NCI-H146 treated with DMSO at 0.1 percent for 48 hours (cell line): ENCODE results near the gene BAIAP2L2.
"Not testable (repeated sequence)": the region's sequence is repeated elsewhere in the genome, so short reads cannot be mapped to it uniquely, and the experiment has no call there.

Source experiments
- DNase-seq: peaks from one replicate; lab custom pipeline; 2025; ENCODE audit not compliant: unreplicated experiment; lab: John Stamatoyannopoulos, UW

The BAIAP2L2 gene, protein sequence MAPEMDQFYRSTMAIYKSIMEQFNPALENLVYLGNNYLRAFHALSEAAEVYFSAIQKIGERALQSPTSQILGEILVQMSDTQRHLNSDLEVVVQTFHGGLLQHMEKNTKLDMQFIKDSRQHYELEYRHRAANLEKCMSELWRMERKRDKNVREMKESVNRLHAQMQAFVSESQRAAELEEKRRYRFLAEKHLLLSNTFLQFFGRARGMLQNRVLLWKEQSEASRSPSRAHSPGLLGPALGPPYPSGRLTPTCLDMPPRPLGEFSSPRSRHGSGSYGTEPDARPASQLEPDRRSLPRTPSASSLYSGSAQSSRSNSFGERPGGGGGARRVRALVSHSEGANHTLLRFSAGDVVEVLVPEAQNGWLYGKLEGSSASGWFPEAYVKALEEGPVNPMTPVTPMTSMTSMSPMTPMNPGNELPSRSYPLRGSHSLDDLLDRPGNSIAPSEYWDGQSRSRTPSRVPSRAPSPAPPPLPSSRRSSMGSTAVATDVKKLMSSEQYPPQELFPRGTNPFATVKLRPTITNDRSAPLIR

DNA sequence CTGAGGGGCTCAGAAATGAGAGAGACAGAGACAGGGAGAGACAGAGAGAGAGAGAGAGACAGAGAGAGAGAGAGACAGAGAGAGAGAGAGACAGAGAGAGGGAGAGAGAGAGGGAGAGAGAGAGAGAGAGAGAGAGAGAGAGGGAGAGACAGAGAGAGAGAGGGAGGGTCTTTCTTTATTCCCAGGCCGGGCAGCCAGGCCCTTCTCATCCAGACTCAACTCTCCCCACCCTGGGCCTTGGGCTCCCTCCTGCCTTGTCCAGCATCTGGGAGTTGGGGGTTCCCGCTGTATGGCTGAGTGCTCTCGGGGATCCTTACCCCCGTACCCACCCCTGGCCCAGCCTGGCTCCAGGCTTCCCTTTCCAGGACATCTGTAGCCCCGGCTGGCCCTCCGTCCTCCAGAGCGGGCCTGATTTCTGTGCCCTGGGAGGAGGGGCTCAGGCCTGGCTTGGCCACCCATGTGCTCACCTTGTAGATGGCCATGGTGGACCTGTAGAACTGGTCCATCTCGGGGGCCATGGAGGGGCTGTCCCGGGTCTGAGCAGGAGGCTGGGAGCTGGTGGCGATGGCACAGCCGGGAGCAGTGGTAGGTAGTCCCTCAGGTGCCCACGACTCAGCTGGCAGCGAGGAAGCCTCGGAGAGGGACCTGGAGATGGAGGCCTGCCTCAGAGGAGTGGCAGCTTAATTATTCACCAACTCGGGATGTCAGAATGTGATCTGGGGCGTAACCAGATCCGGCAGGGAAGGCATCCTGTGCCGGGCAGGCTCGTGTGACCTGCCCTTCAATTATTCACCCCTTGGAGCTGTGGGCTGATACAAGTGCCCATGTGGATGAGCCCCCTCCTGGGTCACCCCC, at the start of gene BAIAP2L2:
Gene BAIAP2L2, minus strand, starts transcription at position 677 of the 855 bp plus-strand sequence. Its CDS starts 159 bp downstream, at position 518.
- DNase-seq, result no peak

DNA sequence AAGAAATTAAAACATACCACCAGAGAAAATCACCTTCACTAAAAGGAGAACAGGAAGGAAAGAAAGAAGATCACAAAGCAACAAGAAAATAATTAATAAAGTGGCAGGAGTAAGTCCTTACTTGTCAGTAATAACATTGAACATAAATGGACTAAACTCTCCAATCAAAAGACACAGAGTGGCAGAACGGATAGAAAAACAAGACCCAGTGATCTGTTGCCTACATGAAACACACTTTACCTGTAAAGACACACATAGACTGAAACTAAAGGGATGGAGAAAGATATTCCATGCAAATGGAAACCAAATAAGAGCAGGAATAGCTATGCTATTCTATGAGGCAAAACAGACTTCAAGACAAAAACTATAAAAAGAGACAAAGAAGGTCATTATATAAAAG, 45.2 kb upstream of the BAIAP2L2 start:
- DNase-seq, result no peak

DNA sequence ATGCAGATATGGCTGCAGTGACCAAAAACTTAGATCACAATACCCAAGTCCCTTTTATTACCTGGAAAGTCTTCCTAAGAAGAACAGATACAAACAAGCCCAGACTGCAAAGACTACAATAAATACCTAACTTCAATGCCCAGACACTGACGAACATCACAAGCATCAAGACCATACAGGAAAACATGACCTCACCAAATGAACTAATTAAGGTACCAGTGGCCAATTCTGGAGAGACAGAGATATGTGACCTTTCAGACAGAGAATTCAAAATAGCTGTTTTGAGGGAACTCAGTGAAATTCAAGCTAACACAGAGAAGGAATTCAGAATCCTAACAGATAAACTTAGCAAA, 44.1 kb upstream of the BAIAP2L2 start:
- DNase-seq, result not testable (repeated sequence)

DNA sequence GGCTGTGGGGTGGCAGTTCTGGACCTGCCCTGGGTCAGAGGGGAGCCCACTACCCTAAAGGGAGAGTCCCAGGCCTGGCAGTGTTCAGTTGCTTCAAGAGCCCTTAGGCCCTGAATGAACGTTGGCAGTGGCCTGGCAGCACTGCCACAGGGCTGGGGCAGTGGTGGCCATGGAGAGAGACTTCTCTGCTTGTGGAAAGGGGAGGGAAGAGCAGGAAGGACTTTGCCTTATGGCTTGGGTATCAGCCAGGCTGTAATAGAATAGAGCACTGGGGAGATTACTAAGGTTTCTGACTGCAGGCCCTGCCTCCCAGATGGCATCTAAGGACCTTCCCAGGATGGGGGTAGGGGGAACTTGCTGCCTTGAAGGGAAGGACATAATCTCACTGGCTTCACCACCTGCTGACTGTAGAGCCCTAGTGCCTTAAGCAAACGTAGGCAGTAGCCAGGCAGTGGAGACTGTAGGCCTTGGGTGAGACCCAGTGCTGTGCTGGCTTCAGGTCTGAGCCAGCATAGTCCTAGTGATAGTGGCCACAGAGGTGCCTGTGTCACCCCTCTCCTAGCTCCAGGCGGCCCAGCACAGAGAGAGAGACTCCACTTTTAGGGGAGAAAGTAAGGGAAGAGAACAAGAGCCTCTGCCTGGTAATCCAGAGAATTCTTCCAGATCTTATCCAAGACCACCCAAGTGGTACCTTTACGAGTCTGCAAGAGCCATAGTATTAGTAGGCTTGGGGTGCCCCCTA, 43.5 kb upstream of the BAIAP2L2 start:
- no peak for DNase-seq

DNA sequence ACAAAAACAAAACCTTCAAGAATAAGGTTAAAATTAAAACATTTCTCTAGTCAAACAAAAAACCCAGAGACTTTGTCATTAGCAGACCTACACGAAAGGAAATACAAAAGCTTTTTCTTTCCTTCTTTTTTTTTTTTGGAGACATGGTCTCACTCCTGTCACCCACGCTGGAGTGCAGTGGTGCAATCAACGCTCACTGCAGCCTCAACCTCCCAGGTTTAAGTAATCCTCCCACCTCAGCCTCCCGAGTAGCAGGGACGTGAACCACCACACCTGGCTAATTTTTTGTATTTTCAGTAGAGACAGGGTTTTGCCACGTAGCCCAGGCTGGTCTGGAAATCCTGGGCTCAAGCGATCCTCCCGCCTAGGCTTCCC, 40.6 kb upstream of the BAIAP2L2 start:
- DNase-seq, result no peak

DNA sequence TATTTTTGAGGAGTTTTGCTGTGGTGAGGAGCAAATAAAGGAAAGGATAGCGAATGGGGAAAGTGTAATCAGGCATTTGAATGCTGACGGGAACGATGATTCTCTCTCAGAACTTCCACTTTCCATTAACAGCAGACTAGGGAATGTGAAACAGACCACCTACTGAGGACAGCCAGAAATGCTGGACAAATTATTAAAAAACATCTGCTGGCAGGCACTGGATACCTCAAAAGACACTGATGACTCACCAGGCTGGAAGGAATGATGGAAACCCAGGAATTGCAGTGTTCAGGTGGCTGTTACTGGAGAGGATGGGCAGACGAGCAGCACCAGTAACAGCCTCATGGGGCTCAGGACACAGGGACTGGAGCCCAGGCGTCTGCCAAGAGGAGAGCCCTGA, 37.8 kb upstream of the BAIAP2L2 start:
- DNase-seq, result peak; percentile 2

DNA sequence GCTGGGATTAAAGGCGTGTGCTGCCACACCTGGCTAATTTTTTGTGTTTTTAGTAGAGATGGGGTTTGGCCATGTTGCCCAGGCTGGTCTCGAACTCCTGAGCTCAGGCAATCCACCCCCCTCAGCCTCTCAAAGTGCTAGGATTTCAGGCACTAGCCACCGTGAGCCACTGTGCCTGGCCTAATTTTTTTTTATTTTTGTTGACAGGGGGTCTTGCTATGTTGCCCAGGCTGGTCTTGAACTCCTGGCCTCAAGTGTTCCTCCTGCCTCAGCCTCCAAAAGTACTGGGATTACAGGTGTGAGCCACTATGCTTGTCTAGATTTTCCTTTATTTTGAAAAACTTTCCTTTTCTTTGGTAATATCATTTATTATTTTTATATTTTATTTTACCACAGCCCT, 35.7 kb upstream of the BAIAP2L2 start:
- not testable (repeated sequence) for DNase-seq

DNA sequence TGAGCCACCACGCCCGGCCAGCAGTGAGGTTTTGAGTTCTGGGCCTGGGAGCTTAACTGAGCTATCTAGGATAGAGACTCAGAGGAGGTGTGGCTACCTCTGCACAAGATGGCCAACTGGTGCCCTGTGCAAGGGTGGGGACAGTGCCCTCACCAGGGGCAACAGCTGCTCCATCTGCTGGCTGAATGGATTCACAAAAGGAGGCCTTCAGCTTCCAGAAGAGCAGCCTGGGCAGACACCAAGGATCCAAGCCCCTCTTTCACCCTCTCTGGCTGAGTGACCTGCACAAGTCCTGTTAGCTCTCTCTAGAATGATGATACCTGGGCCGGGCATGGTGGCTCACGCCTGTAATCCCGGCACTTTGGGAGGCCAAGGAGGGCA, 33.5 kb upstream of the BAIAP2L2 start:
- no peak for DNase-seq

DNA sequence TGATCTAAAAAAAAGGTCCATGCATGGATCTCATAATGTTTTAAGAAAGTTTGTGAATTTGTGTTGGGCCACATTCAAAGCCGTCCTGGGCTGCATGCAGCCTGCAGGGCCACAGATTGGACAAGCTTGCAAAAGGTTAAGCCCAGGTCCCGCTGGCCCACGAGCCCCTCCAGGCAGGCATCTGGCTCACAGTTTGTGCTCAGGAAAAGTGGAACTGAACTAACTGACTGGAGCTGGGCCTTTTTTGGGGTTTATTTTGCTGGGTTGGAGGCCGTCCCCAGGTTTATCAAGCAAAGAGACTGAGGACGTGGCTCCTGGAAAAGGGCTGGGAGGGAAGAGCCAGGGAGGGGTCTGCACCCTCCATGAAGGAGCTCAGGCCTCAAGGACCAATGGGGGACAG, 32.1 kb upstream of the BAIAP2L2 start:
- no peak for DNase-seq

DNA sequence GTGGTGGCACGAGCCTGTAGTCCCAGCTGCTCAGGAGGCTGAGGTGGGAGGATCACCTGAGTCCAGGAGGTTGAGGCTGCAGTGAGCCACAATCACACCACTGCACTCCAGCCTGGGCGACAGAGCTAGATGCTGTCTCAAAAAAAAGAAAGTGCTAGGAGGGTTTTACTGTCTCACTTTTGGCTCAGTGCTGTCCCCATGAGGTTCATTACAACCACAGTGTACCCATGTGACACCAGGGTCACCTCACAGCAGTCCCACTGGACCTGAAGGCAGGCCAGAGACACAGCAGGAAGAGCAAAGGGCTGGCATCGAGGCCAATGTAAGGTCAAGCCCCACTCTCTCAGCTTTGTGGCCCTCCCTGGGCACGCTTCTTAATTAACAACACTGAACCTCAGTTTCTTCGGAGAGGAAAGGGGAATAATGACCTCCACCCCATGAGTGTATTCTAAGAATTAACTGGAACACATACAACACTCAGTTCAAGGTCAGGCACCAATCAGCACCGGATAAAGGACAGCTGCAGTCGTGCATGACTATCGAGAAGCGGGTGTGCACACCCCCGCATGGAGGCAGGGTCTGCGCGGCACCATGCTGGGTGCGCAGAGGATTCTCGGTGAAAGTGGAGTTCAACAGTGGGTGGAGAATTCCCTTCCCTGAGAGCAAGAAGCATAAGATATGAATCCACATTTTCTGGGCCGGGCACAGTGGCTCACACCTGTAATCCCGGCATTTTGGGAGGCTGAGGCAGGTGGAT, 30.9 kb upstream of the BAIAP2L2 start:
- no peak for DNase-seq

DNA sequence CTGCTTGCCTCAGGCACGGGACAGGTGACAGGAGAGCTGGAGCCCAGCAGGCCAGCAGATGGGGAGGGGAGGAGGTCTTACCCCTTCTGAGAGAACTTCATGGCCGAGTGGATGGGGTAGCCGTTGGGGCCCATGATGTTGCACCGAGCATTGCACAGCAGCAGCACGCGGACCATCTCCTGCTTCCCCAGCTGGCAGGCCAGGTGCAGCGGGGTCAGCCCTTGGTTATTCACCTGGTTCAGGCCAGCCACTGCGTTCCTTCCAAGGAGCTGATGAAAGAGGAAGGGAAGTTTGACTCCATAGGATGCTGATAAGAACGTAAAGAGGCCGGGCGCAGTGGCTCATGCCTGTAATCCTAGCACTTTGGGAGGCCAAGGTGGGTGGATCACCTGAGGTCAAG, 29.4 kb upstream of the BAIAP2L2 start:
- DNase-seq, result no peak

DNA sequence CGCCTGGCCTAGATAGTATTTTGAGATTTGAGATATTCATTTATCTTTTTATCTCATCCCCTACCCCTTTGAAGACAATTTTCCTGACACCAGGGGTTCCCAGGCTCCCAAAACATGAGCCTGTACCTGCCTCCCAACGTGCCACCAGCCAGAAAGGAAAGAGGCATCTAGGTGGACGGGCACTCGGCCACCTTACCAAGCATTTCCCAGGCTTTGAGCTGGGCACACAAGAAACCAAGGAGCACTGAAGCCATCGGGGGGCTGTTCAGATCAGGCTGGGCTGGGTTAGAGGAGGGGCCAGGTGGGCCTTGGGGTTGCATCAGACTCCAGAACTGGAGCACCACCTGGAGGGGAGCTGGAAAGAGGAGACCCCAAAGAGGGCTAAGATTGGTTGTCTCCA, 28.5 kb upstream of the BAIAP2L2 start:
- no peak for DNase-seq

DNA sequence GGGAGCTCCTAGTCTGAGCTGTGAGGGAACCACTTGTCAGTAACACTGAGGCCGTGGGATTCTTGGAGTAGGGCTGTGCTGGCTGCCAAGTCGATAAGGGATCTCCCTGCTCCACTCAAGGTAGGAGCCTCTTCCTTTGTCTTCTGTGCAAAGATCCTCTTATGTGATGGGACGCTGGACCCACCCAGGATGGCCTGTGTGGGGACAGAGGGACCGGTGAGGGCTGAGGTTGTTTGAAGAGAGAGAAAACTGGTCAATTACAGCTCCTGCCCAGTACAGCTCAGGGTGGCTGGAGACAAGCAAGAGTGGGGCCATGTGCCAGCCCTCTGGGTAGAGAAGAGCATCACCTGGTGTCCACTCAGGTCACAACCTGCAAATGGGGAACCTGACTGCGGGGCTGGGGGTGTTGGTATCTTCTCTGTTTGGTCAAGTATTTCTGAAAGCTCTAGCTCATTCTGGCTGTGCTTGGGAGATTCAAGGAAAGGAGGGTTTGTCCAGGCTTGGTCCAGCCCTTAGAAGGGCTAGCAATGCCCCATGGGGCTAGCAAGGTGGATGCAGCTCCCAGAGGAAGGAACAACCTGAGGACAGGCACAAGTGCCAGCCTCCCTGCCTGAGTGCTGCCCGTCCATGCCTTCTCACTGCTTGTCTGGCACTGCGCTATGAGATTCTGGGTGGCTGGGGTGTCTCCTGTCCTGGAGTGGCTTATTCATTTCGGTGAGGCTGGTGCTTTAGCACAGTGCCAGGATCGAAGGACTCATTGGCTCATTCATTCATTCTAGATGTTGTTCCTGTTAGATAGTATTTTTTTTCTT, 27.6 kb upstream of the BAIAP2L2 start:
- no peak for DNase-seq

DNA sequence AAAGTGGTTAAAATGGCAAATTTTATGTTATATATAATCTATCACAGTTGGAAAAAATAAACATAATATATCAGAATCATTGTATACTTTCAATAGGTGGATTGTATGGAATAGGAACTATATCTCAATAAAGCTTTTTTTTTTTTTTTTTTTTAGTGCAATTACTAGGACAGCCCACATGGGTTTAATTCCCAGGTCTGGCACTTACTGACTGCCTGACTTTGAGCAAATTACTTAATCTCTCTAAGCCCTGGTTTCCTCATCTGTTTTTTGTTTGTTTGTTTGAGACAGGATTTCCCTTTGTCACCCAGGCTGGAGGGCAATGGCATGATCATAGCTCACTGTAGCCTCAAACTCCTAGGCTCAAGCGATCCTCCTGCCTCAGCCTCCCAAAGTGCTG, 26.1 kb upstream of the BAIAP2L2 start:
- DNase-seq, result no peak

DNA sequence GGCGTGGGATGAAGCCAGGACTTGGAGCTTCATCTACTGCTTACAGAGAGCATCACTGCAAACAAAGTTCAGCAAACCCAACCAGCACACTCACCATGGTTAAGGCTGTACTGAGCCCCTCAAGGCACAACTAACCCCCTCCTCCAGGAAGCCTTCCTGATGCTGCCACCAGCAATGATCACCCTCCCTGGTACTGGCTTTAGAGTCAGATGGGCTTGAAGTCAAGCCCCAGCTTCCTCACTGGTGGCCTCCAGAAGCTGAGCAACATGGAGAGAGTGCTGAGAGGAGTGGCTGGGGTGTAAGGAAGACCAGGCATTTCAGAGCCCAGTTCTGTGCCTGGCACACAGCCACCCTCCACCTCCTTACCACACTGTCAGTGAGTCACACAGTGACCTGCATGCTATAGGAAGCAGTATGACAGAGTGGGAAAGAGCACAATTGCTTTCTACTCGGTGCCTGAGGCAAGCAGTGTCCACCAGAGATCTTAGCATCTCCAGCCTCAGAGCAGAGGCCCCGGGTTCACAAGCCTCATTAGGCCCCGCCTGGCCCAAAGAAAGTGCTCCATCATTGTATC, 24.7 kb upstream of the BAIAP2L2 start:
- no peak for DNase-seq

DNA sequence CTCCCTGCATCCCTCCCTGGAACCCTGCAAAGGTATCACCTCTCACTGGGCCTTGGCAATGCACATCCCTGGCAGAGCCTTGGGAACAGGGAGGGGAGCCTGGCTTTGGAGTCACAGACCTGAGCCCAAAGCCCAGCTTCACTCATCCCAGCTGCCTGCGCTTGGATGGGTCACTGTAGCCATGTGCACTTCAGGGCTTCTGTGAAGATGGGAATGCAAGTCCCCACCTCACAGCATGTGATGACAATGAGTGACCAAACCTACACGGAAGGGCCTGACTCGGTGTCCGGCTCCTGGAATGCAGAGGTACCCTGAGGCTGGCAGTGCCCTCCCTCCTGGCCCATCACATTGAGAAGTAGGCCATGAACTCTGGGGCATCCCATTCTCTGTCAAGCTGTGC, 22.8 kb upstream of the BAIAP2L2 start:
- no peak for DNase-seq

DNA sequence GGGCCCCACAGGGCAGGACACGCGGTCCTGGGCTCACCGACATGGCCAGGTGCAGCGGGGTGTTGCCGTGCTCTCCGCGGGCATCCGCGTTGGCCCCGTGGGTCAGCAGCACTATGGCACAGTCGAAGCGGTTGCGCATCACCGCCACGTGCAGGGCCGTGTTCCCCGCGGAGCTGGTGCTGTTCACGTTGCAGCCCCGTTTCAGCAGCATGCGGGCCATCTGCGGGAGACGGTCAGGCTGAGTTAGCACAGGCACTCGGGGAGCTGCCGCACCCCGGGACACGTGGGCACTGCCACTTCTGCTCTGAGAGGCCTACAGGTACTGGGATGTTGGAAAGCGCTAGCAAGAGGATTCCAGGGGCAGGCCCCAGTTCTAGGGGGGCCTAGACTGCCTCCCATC, 22.3 kb upstream of the BAIAP2L2 start:
- no peak for DNase-seq

DNA sequence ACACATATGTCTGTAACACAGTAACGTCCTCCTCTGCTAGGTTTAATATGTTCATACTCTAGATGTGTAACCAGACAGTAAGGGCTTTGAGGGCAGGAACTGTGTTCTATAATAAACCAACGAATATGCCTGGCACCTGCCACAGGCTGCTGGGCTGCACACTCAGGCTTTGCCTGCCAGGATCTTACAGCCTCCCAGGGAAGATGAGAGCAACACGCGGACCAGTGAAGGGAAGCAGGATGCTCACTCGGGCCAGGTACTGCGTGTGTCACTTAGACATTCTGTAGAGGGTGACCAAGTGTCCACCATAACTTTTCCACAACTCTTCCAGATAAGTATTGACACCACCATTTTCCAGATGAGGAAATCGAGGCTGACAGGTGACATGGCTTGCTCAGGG, 21.7 kb upstream of the BAIAP2L2 start:
- no peak for DNase-seq

DNA sequence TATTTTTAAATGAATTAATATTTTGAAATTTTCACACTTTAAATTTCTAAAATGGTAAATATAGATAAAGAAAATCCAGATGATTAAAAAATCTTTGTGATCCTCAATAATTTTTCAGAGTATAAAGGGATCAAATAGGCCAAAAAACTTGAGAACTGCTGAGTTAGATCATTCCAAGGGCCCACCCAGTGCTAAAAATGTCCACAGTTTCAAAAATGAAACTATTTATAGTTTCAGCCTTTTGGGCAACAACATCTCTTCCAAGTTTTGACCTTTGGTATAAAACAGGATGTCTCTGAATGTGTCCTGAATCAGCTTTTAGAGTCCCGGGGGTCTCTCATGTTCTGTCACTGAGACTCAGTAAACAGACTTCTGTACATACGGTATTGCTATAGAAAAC, 20.9 kb upstream of the BAIAP2L2 start:
- no peak for DNase-seq

DNA sequence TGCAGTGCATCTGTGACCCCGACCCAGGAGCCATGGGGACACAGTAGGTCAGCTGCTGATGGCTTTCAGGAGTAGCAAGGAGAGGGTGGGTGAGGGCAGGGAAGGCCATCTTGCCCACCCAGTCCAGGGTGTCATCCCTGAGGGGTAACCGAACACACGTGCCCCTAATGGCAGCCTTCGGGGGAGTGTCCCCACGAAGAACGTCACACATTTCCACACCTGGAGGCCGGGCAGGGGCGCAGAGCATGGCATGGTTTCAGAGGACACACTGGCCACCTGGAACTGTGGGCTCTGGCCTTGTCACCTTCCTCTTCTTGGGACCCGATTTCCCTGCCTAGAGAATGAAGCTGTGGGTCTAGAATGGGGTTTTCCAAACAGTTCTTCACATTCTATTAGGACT, 19.4 kb upstream of the BAIAP2L2 start:
- DNase-seq, result no peak
